WTC11 (cell line): ENCODE data around the gene FMN2. TPM values are rescaled to one million over a fixed set of nuclear protein-coding genes. Genes with fewer than 3 reads are reported as not detected.

Experiments
- ATAC-seq: fragments of 200-7000 bp; cut with Tn5 transposase; 2 replicates; pipeline ENCODE4 v1.10.0; 2021; ENCODE audit warnings: mild to moderate bottlenecking, moderate library complexity
- CTCF ChIA-PET: fragments of 300-600 bp; sonication (Branson Sonifier 250); formaldehyde crosslinking; loops from one replicate; lab custom pipeline; 2021; ENCODE audit warnings: antibody characterized with exemption; lab: Charles Lee
- POLR2A ChIA-PET: fragments of 350-600 bp; sonication (Branson Sonifier 250); formaldehyde crosslinking; loops from one replicate; lab custom pipeline; 2021; ENCODE audit warnings: antibody characterized with exemption; lab: Charles Lee
- DNase-seq: peaks from one replicate; pipeline ENCODE4 v3.0.0; 2021; ENCODE audit warnings: low spot score
- H3K27ac Mint-ChIP-seq: 2 replicates; pipeline ENCODE4 v1.8.0; 2021; ENCODE audit warnings: mixed read lengths
- H3K27me3 Mint-ChIP-seq: 2 replicates; pipeline ENCODE4 v1.8.0; 2021; ENCODE audit warnings: low read depth, mild to moderate bottlenecking, moderate library complexity, mixed read lengths
- H3K36me3 Mint-ChIP-seq: 2 replicates; pipeline ENCODE4 v1.8.0; 2021; ENCODE audit warnings: mixed read lengths
- H3K4me1 Mint-ChIP-seq: 2 replicates; pipeline ENCODE4 v1.8.0; 2022; ENCODE audit warnings: mixed read lengths
- H3K4me3 Mint-ChIP-seq: 2 replicates; pipeline ENCODE4 v1.8.0; 2021; ENCODE audit warnings: mild to moderate bottlenecking, moderate library complexity, mixed read lengths
- H3K9me3 Mint-ChIP-seq: 2 replicates; pipeline ENCODE4 v1.8.0; 2021; ENCODE audit warnings: mixed read lengths
- CREB1 ChIP-seq: sonication (generic); formaldehyde crosslinking; IDR thresholded peaks from 2 replicates; pipeline ENCODE4 v1.8.0; 2023; ENCODE audit warnings: mild to moderate bottlenecking, missing genetic modification reagents
- CREM ChIP-seq: sonication (generic); formaldehyde crosslinking; IDR thresholded peaks from 2 replicates; pipeline ENCODE4 v1.8.1; 2022; ENCODE audit warnings: mild to moderate bottlenecking, missing genetic modification reagents, moderate library complexity
- E2F1 ChIP-seq: sonication (generic); formaldehyde crosslinking; IDR thresholded peaks from 2 replicates; pipeline ENCODE4 v1.8.0; 2022; ENCODE audit warnings: mild to moderate bottlenecking, missing genetic modification reagents
- ELF4 ChIP-seq: sonication (generic); formaldehyde crosslinking; IDR thresholded peaks from 2 replicates; pipeline ENCODE4 v1.8.1; 2022; ENCODE audit warnings: low read depth, mild to moderate bottlenecking, moderate library complexity, missing genetic modification reagents
- EMX1 ChIP-seq: fragments of 250-450 bp; sonication (Bioruptor Pico); IDR thresholded peaks from 2 replicates; pipeline ENCODE4 v1.8.0; 2021; ENCODE audit warnings: mild to moderate bottlenecking
- HMGA2 ChIP-seq: fragments of 250-450 bp; sonication (Bioruptor Pico); IDR thresholded peaks from 2 replicates; pipeline ENCODE4 v1.4.0; 2021; ENCODE audit warnings: mild to moderate bottlenecking, moderate library complexity
- JAZF1 ChIP-seq: fragments of 250-450 bp; sonication (Bioruptor Pico); IDR thresholded peaks from 2 replicates; pipeline ENCODE4 v1.9.0; 2021; ENCODE audit warnings: moderate library complexity, mild to moderate bottlenecking, inconsistent platforms
- NFE2L1 ChIP-seq: sonication (generic); formaldehyde crosslinking; IDR thresholded peaks from 2 replicates; pipeline ENCODE4 v1.8.1; 2023; ENCODE audit warnings: missing genetic modification reagents
- NR1H2 ChIP-seq: sonication (generic); formaldehyde crosslinking; IDR thresholded peaks from 2 replicates; pipeline ENCODE4 v1.9.0; 2021; ENCODE audit warnings: mild to moderate bottlenecking, moderate library complexity, missing genetic modification reagents
- NR2C2 ChIP-seq: sonication (generic); formaldehyde crosslinking; IDR thresholded peaks from 2 replicates; pipeline ENCODE4 v1.8.0; 2022; ENCODE audit warnings: mild to moderate bottlenecking, missing genetic modification reagents
- PRDM15 ChIP-seq: sonication (generic); formaldehyde crosslinking; IDR thresholded peaks from 2 replicates; pipeline ENCODE4 v1.8.0; 2022; ENCODE audit warnings: missing genetic modification reagents
- PREB ChIP-seq: sonication (generic); formaldehyde crosslinking; IDR thresholded peaks from 2 replicates; pipeline ENCODE4 v1.8.1; 2022; ENCODE audit warnings: mild to moderate bottlenecking, missing genetic modification reagents, moderate library complexity, borderline replicate concordance
- RELA ChIP-seq: sonication (generic); formaldehyde crosslinking; IDR thresholded peaks from 2 replicates; pipeline ENCODE4 v1.8.1; 2022; ENCODE audit warnings: missing genetic modification reagents, mild to moderate bottlenecking, borderline replicate concordance
- RORB ChIP-seq: fragments of 250-450 bp; sonication (Bioruptor Pico); IDR thresholded peaks from 2 replicates; pipeline ENCODE4 v1.9.0; 2021; ENCODE audit warnings: mild to moderate bottlenecking
- SMAD4 ChIP-seq: sonication (generic); formaldehyde crosslinking; IDR thresholded peaks from 2 replicates; pipeline ENCODE4 v1.8.0; 2022; ENCODE audit warnings: mild to moderate bottlenecking, missing genetic modification reagents
- SOX15 ChIP-seq: fragments of 250-450 bp; sonication (Bioruptor Pico); IDR thresholded peaks from 2 replicates; pipeline ENCODE4 v1.9.0; 2021; ENCODE audit warnings: mild to moderate bottlenecking
- TP53 ChIP-seq: sonication (generic); formaldehyde crosslinking; IDR thresholded peaks from 2 replicates; pipeline ENCODE4 v1.8.1; 2023; ENCODE audit warnings: mild to moderate bottlenecking, missing genetic modification reagents
- USF1 ChIP-seq: sonication (generic); formaldehyde crosslinking; IDR thresholded peaks from 2 replicates; pipeline ENCODE4 v1.8.0; 2022; ENCODE audit warnings: mild to moderate bottlenecking, missing genetic modification reagents
- USF2 ChIP-seq: sonication (generic); formaldehyde crosslinking; IDR thresholded peaks from 2 replicates; pipeline ENCODE4 v1.8.1; 2023; ENCODE audit warnings: mild to moderate bottlenecking, missing genetic modification reagents, moderate library complexity
- ZNF263 ChIP-seq: sonication (generic); formaldehyde crosslinking; IDR thresholded peaks from 2 replicates; pipeline ENCODE4 v1.8.1; 2022; ENCODE audit warnings: low read depth, mild to moderate bottlenecking, moderate library complexity, missing genetic modification reagents
- ZNF281 ChIP-seq: sonication (generic); formaldehyde crosslinking; IDR thresholded peaks from 2 replicates; pipeline ENCODE4 v1.8.0; 2023; ENCODE audit warnings: mild to moderate bottlenecking, missing genetic modification reagents
- ZNF317 ChIP-seq: sonication (generic); formaldehyde crosslinking; IDR thresholded peaks from 2 replicates; pipeline ENCODE4 v1.8.1; 2023; ENCODE audit warnings: low read depth, mild to moderate bottlenecking, moderate library complexity, missing genetic modification reagents, borderline replicate concordance
- ZNF671 ChIP-seq: fragments of 250-450 bp; sonication (Bioruptor Pico); IDR thresholded peaks from 2 replicates; pipeline ENCODE4 v1.8.0; 2021; ENCODE audit warnings: mild to moderate bottlenecking
- total RNA-seq: library from RNA; stranded (reverse); gene quantifications from 3 replicates; pipeline ENCODE4 v1.2.3, GENCODE V29; 2021

FMN2 gene
- total RNA-seq, 1 experiment from 2014 or later: 1.8 TPM

- H3K27me3 Mint-ChIP-seq: no peaks in the 10 kb centered on the region
- H3K36me3 Mint-ChIP-seq: no peaks in the 10 kb centered on the region
- no peak for ATAC-seq
- H3K4me1 Mint-ChIP-seq: no peaks in the 10 kb centered on the region
- peaks cover 5% of the 10 kb centered on the region for H3K9me3 Mint-ChIP-seq
- TF ChIP-seq PREB (CRISPR knock-in tag) (no peak), JAZF1 (CRISPR knock-in tag) (no peak), CREM (CRISPR knock-in tag) (no peak), NR2C2 (CRISPR knock-in tag) (no peak), RELA (CRISPR knock-in tag) (no peak), ELF4 (CRISPR knock-in tag) (no peak), E2F1 (no peak), ZNF281 (CRISPR knock-in tag) (no peak), RORB (CRISPR knock-in tag) (no peak), USF2 (CRISPR knock-in tag) (no peak)
- DNase-seq: no peak
- no peak overlapping the region for H3K27ac Mint-ChIP-seq
- POLR2A ChIA-PET: no interaction called here
- H3K4me3 Mint-ChIP-seq: no peak overlapping the region
- CTCF ChIA-PET: interaction anchor here (1.0 kb wide), 1 partner anchor 69 kb away, joined by 4 read pairs; no protein-coding TSS in a partner anchor
Observed at GRCh38 chr1:240362826-240363225, 271.1 kb downstream of the FMN2 start.

- Mint-ChIP-seq H3K4me3 (no peak overlapping the region), H3K9me3 (peaks cover 5% of the 10 kb centered on the region), H3K27ac (no peak overlapping the region), H3K36me3 (no peaks in the 10 kb centered on the region), H3K4me1 (no peaks in the 10 kb centered on the region), H3K27me3 (no peaks in the 10 kb centered on the region)
- no peak for TF ChIP-seq TP53 (CRISPR knock-in tag)
- TF ChIP-seq PRDM15 (CRISPR knock-in tag): no peak
- no peak for TF ChIP-seq ZNF671 (CRISPR knock-in tag)
- ATAC-seq (peak; percentile 83), DNase-seq (no peak)
- POLR2A ChIA-PET: no interaction called here
- CTCF ChIA-PET: interaction anchor here (1.0 kb wide), 1 partner anchor 69 kb away, joined by 4 read pairs; no protein-coding TSS in a partner anchor
Observed at GRCh38 chr1:240363315-240363714, 271.6 kb downstream of the FMN2 start.

GRCh38 chr1:240363914-240364313, 272.2 kb downstream of the FMN2 start:
- H3K36me3 Mint-ChIP-seq: no peaks in the 10 kb centered on the region
- H3K9me3 Mint-ChIP-seq: peaks cover 5% of the 10 kb centered on the region
- ATAC-seq: no peak
- POLR2A ChIA-PET: no interaction called here
- no peaks in the 10 kb centered on the region for H3K4me1 Mint-ChIP-seq
- H3K27me3 Mint-ChIP-seq: no peaks in the 10 kb centered on the region
- H3K27ac Mint-ChIP-seq: no peak overlapping the region
- no peak for DNase-seq
- CTCF ChIA-PET: interaction anchor here (1.0 kb wide), 1 partner anchor 70 kb away, joined by 4 read pairs; no protein-coding TSS in a partner anchor
- no peak overlapping the region for H3K4me3 Mint-ChIP-seq
- TF ChIP-seq NR1H2 (CRISPR knock-in tag) (no peak), CREB1 (CRISPR knock-in tag) (no peak), NFE2L1 (CRISPR knock-in tag) (no peak), ZNF263 (CRISPR knock-in tag) (no peak), SOX15 (no peak), SMAD4 (CRISPR knock-in tag) (no peak), HMGA2 (CRISPR knock-in tag) (no peak), USF1 (no peak), EMX1 (CRISPR knock-in tag) (no peak), USF2 (CRISPR knock-in tag) (no peak), ZNF317 (CRISPR knock-in tag) (no peak), NR2C2 (CRISPR knock-in tag) (no peak)
